ENCODE measurements around the gene MLXIP.
"Not testable (repeated sequence)": the region's sequence is repeated elsewhere in the genome, so short reads cannot be mapped to it uniquely, and the experiment has no call there.

MLXIP gene

DNA sequence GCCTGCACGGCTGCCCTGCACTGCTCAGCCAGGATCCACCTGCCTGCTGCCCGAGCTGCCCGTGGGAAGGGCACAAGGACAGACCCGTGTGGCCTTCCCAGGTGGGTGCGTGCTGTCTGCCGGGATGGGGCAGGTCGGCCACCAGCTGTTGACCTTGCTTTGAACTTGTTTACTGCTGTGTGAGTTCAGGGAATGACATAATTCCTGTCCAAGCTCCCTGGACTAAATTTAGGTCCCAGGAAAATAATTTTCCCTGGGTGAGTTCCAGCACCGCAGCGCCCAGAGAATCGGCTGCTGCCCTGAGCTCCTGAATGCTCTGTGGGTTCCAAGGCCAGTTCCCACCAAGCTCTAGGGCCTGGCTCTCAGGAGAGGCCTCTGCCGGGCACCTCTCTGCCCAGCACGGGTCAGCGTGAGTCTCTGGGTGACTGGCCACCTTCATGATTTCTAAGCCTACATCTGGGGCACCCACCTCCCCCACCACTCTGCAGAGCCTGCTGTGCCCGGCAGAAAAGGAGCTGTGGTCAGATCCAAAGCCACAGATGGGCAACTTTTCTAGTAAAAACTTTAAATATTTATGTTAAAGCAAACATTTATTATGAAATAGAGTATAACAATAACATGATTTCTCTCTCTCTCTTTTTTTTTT is 27.2 kb upstream of the MLXIP start:
- TF ChIP-seq CTCF (IDR thresholded peaks at IDR 0.05; ENCODE audit: low read depth, low read length), result no peak
- Histone ChIP-seq H3K27me3 (ENCODE audit: insufficient read depth, low read depth, severe bottlenecking) (no peaks in the 10 kb centered on the region), H3K4me3 (ENCODE audit: low read depth, low read length) (no peak overlapping the region), H3K36me3 (peaks cover 10% of the 10 kb centered on the region), H3K27ac (no peak overlapping the region), H3K9me3 (ENCODE audit: severe bottlenecking) (no peaks in the 10 kb centered on the region)
- no peak for DNase-seq

DNA sequence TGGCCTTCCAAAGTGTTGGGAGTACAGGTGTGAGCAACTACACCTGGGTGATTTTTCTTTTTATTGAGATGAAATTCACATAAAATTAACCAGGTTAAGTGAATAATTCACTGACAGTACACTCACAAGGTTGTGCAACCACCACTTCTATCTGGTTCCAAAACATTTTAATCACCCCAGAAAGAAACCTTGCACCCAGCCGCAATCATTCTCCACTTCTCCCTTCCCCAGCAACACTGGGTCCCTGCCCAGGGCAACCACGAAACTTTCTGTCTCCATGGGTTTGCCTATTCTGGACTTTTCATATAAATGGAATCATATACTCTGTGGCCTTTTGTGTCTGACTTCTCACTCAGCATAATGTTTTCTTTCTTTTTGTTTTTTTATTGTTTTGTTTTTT is 26.3 kb upstream of the MLXIP start:
- Histone ChIP-seq H3K27ac (no peak overlapping the region), H3K27me3 (ENCODE audit: insufficient read depth, low read depth, severe bottlenecking) (no peaks in the 10 kb centered on the region), H3K4me3 (ENCODE audit: low read depth, low read length) (no peak overlapping the region), H3K36me3 (peaks cover 11% of the 10 kb centered on the region), H3K9me3 (ENCODE audit: severe bottlenecking) (no peaks in the 10 kb centered on the region)
- TF ChIP-seq CTCF (IDR thresholded peaks at IDR 0.05; ENCODE audit: low read depth, low read length), result no peak
- no peak for DNase-seq

- peaks cover 14% of the 10 kb centered on the region for H3K36me3 ChIP-seq
- H3K9me3 ChIP-seq (ENCODE audit: severe bottlenecking), result no peaks in the 10 kb centered on the region
- no peak for DNase-seq
- no peak for TF ChIP-seq CTCF (IDR thresholded peaks at IDR 0.05; ENCODE audit: low read depth, low read length)
- no peaks in the 10 kb centered on the region for H3K27me3 ChIP-seq (ENCODE audit: insufficient read depth, low read depth, severe bottlenecking)
- H3K27ac ChIP-seq, result no peak overlapping the region
- H3K4me3 ChIP-seq (ENCODE audit: low read depth, low read length), result no peak overlapping the region
Measured at GRCh38 chr12:122054842-122055520, 23.6 kb upstream of the MLXIP start.

GRCh38 chr12:122056406-122056805 is 22.1 kb upstream of the MLXIP start:
- DNase-seq; H3K27me3 ChIP-seq (ENCODE audit: insufficient read depth, low read depth, severe bottlenecking); H3K9me3 ChIP-seq (ENCODE audit: severe bottlenecking); H3K27ac ChIP-seq; H3K4me3 ChIP-seq (ENCODE audit: low read depth, low read length): not testable (repeated sequence)
- H3K36me3 ChIP-seq, result peaks cover 14% of the 10 kb centered on the region

- H3K36me3 ChIP-seq, result peaks cover 14% of the 10 kb centered on the region
- TF ChIP-seq CTCF (IDR thresholded peaks at IDR 0.05; ENCODE audit: low read depth, low read length), result no peak
- no peak for DNase-seq
- H3K9me3 ChIP-seq (ENCODE audit: severe bottlenecking), result no peaks in the 10 kb centered on the region
- no peaks in the 10 kb centered on the region for H3K27me3 ChIP-seq (ENCODE audit: insufficient read depth, low read depth, severe bottlenecking)
- no peak overlapping the region for H3K27ac ChIP-seq
- no peak overlapping the region for H3K4me3 ChIP-seq (ENCODE audit: low read depth, low read length)
Measured at GRCh38 chr12:122057007-122057735, 21.4 kb upstream of the MLXIP start.

GRCh38 chr12:122057769-122058168 is 20.8 kb upstream of the MLXIP start:
- TF ChIP-seq CTCF (IDR thresholded peaks at IDR 0.05; ENCODE audit: low read depth, low read length), result no peak
- DNase-seq, result no peak
- Histone ChIP-seq H3K9me3 (ENCODE audit: severe bottlenecking) (no peaks in the 10 kb centered on the region), H3K4me3 (ENCODE audit: low read depth, low read length) (no peak overlapping the region), H3K27me3 (ENCODE audit: insufficient read depth, low read depth, severe bottlenecking) (no peaks in the 10 kb centered on the region), H3K36me3 (peaks cover 14% of the 10 kb centered on the region), H3K27ac (no peak overlapping the region)
